HFF-Myc (cell line): ENCODE measurements around the gene MFN2.
"Not testable (repeated sequence)": the region's sequence is repeated elsewhere in the genome, so short reads cannot be mapped to it uniquely, and the experiment has no call there.

Experiments used
- DNase-seq: peaks from one replicate; pipeline ENCODE4 v3.0.0-alpha.2; 2011; ENCODE audit warnings: low read depth; ENCODE audit errors: extremely low read depth
- H3K4me3 ChIP-seq: replicated peaks from 2 replicates; pipeline ENCODE4 v1.5.1; 2011; ENCODE audit warnings: low read depth, mild to moderate bottlenecking, control low read depth, low read length
- TF ChIP-seq, protein P1 (sequence below): IDR thresholded peaks from 2 replicates; pipeline ENCODE4 v1.5.1; 2012; ENCODE audit warnings: mild to moderate bottlenecking, low read depth, low read length, control low read depth; ENCODE audit errors: missing control alignments

The MFN2 gene

DNA sequence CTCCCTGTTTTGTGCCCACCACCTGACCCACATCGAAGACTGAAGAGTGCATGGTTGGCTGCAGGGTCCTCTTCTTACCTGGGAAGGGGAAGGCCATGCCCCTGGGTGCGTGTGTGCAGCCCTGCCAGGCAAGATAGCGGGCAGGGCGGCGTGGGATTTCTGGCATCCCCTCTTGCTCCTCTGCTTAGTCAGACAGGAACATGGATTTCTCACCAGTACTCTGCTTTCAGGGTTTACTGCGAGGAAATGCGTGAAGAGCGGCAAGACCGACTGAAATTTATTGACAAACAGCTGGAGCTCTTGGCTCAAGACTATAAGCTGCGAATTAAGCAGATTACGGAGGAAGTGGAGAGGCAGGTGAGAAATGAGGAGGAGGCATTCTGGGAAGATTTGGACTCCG is 23.5 kb downstream of the MFN2 start:
- DNase-seq, result no peak
- TF ChIP-seq, protein P1, sequence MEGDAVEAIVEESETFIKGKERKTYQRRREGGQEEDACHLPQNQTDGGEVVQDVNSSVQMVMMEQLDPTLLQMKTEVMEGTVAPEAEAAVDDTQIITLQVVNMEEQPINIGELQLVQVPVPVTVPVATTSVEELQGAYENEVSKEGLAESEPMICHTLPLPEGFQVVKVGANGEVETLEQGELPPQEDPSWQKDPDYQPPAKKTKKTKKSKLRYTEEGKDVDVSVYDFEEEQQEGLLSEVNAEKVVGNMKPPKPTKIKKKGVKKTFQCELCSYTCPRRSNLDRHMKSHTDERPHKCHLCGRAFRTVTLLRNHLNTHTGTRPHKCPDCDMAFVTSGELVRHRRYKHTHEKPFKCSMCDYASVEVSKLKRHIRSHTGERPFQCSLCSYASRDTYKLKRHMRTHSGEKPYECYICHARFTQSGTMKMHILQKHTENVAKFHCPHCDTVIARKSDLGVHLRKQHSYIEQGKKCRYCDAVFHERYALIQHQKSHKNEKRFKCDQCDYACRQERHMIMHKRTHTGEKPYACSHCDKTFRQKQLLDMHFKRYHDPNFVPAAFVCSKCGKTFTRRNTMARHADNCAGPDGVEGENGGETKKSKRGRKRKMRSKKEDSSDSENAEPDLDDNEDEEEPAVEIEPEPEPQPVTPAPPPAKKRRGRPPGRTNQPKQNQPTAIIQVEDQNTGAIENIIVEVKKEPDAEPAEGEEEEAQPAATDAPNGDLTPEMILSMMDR, result no peak
- H3K4me3 ChIP-seq, result no peak overlapping the region

DNA sequence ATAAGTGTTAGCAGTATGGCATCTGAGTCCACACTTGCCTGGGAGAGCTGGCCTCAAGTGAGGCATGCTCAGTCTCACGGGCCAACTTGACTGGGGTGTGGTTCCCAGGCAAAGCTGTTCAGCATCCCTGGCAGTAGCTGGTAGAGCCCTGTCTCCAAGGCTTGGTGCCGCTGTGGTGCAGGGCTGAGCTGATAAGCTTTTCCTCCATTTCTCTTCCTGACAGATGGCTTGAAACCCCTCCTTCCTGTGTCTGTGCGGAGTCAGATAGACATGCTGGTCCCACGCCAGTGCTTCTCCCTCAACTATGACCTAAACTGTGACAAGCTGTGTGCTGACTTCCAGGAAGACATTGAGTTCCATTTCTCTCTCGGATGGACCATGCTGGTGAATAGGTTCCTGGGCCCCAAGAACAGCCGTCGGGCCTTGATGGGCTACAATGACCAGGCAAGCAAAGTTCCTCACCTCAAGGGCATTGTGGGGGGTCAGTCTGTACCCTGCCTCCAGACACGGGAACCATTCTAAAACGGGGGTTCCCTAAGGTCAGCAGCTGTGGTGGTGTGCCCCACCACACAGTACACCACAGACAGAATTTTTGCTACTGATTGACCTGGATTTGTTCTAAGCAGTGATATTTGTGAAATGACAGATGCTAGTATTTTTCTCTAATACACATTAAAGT is 25.4 kb downstream of the MFN2 start:
- TF ChIP-seq, protein P1, result no peak
- DNase-seq, result no peak
- no peak overlapping the region for H3K4me3 ChIP-seq

DNA sequence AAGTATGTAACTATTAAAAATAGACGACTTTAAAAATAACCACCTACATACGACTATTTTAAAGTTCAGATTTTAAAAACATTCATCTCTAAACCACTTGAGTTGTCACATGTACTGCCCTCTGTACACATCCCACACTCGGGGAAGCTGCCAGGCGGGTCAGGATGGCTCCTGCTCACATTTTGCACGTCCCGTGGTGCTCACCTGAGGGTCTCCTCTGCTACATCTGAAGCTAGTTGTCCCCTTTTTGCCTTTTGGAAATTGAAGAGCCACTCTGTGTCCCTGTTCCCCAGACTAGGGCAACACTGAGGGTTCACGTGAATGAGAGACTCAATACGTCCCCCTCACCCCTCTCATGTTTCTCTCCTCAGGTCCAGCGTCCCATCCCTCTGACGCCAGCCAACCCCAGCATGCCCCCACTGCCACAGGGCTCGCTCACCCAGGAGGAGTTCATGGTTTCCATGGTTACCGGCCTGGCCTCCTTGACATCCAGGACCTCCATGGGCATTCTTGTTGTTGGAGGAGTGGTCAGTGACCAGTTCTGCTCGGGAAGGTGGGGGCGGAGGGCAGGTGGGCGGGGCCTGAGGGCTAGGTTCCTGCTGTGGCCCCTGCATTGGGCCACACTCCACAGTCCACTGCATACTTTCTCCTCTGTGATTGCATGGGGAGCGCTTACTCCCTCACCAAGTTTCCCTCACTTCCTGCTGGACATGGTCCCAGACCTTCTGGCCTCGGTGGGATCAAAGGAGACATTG is 26.1 kb downstream of the MFN2 start:
- no peak overlapping the region for H3K4me3 ChIP-seq
- TF ChIP-seq, protein P1, result no peak
- DNase-seq, result no peak

DNA sequence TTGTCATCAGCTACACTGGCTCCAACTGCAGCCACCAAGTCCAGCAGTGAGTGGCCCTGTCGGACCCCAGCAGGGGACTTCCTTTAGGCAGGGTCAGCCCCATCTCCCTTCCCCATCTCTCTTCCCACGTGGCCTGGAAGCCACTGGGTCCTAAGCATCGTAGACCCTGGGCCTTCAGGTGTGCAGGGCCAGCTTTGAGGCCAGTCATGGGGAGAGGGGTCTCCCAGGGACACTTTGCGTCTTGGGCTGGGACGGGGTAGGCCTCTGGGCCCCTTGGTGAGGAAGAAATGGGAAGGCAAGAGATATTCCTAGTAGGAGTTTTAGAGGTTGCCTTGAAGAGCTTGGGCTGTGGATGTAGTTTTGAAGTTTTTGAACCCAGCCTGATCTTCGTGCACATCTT is 27.0 kb downstream of the MFN2 start:
- no peak overlapping the region for H3K4me3 ChIP-seq
- no peak for DNase-seq
- TF ChIP-seq, protein P1, result no peak

DNA sequence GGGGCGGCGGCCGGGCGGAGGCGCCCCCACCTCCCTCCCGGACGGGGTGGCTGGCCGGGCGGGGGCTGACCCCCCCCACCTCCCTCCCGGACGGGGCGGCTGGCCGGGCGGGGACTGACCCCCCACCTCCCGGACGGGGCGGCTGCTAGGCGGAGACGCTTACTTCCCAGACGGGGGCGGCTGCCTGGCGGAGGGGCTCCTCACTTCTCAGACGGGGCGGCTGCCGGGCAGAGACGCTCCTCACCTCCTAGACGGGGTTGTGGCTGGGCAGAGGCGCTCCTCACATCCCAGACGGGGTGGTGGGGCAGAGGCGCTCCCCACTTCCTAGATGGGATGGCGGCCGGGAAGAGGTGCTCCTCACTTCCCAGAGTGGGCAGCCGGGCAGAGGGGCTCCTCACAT is 28.1 kb downstream of the MFN2 start:
- DNase-seq, H3K4me3 ChIP-seq: not testable (repeated sequence)

DNA sequence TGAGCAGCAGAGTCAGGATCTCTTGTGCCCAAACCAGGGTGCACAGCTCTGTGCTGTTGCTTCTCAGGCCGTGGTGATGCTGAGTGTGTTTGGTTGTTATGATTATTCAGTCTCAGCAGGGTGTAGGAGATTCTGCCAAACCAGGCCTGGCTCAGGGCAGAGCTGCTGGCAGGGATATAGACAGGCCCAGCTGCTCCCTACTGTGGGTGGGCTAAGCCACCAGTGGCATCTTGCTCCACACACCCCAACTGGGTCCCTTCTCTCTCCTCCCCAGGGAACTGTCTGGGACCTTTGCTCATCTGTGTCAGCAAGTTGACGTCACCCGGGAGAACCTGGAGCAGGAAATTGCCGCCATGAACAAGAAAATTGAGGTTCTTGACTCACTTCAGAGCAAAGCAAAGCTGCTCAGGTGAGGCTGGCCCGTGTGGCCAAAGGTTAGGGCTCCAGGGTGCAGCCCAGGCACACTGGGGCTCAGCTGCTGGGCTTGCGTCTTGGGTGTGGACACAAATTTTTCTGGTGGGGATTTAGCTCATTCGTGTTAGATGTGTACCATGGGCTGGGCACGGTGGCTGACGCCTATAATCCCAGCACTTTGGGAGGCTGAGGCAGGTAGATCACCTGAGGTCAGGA is 29.2 kb downstream of the MFN2 start:
- TF ChIP-seq, protein P1, result no peak
- no peak for DNase-seq

More for the DNA sequence above, 29.2 kb downstream of the MFN2 start:
- H3K4me3 ChIP-seq, result no peak overlapping the region
